Hepatocyte (in vitro differentiated cells): ENCODE data around the gene ZNF433. TPM values are rescaled to one million over a fixed set of nuclear protein-coding genes. Genes with fewer than 3 reads are reported as not detected.

Experiments used
- DNase-seq: peaks from one replicate; pipeline ENCODE4 v3.0.0-alpha.2; 2016; ENCODE audit warnings: low spot score
- H2AFZ ChIP-seq: fragments of 200-600 bp; sonication (generic); 2 replicates; pipeline ENCODE4 v1.6.0; 2016; ENCODE audit warnings: antibody characterized with exemption, mild to moderate bottlenecking
- H3K27ac ChIP-seq: fragments of 200-600 bp; sonication (generic); 2 replicates; pipeline ENCODE4 v1.5.1; 2016; ENCODE audit warnings: mild to moderate bottlenecking
- H3K27me3 ChIP-seq: fragments of 200-600 bp; sonication (generic); 2 replicates; pipeline ENCODE4 v1.6.1; 2016
- H3K36me3 ChIP-seq: fragments of 200-600 bp; sonication (generic); replicated peaks from 2 replicates; pipeline ENCODE4 v1.5.1; 2016; ENCODE audit warnings: low read depth; ENCODE audit not compliant: insufficient read depth
- H3K4me1 ChIP-seq: fragments of 200-600 bp; sonication (generic); 2 replicates; pipeline ENCODE4 v1.5.1; 2016; ENCODE audit warnings: mild to moderate bottlenecking, moderate library complexity; ENCODE audit not compliant: insufficient read depth
- H3K4me2 ChIP-seq: fragments of 200-600 bp; sonication (generic); 2 replicates; pipeline ENCODE4 v1.6.0; 2016
- H3K4me3 ChIP-seq: fragments of 200-600 bp; sonication (generic); 2 replicates; pipeline ENCODE4 v1.5.1; 2016; ENCODE audit warnings: mild to moderate bottlenecking
- H3K79me2 ChIP-seq: fragments of 200-600 bp; sonication (generic); 2 replicates; pipeline ENCODE4 v1.6.0; 2017; ENCODE audit warnings: mild to moderate bottlenecking
- H3K9me2 ChIP-seq: fragments of 200-600 bp; sonication (generic); replicated peaks from 2 replicates; pipeline ENCODE4 v1.6.0; 2017; ENCODE audit warnings: mild to moderate bottlenecking; ENCODE audit not compliant: insufficient read depth
- H3K9me3 ChIP-seq: fragments of 200-600 bp; sonication (generic); 2 replicates; pipeline ENCODE4 v1.5.1; 2016; ENCODE audit warnings: low read depth, mild to moderate bottlenecking
- H4K20me1 ChIP-seq: fragments of 200-600 bp; sonication (generic); 2 replicates; pipeline ENCODE4 v1.6.0; 2016; ENCODE audit warnings: mild to moderate bottlenecking; ENCODE audit not compliant: insufficient read depth, poor library complexity, severe bottlenecking
- CTCF ChIP-seq: fragments of 200-600 bp; sonication (generic); IDR thresholded peaks from 2 replicates; pipeline ENCODE4 v1.5.1; 2016; ENCODE audit warnings: antibody characterized with exemption, mild to moderate bottlenecking; ENCODE audit not compliant: poor library complexity
- EZH2 ChIP-seq: fragments of 200-600 bp; sonication (generic); IDR thresholded peaks from 2 replicates; pipeline ENCODE4 v1.6.1; 2016; ENCODE audit warnings: antibody characterized with exemption, mild to moderate bottlenecking, borderline replicate concordance
- EZH2phosphoT487 ChIP-seq: fragments of 200-600 bp; sonication (generic); IDR thresholded peaks from one replicate; pipeline ENCODE4 v1.6.1; 2018; ENCODE audit warnings: antibody characterized with exemption, mild to moderate bottlenecking, low read depth, moderate library complexity; ENCODE audit not compliant: unreplicated experiment, severe bottlenecking
- WGBS: methylation state at CpG from one replicate; pipeline ENCODE4 v1.1.6; 2016; ENCODE audit warnings: low lambda C conversion rate; ENCODE audit errors: missing lambda C conversion rate; 5-methylcytosine and 5-hydroxymethylcytosine counted together
- polyA plus RNA-seq: library from polyadenylated mRNA; unstranded; fragments of >200 nt; fragmentation: Nextera tagmentation; extraction: Ambion mirVana; gene quantifications from 2 replicates; pipeline ENCODE4 v1.2.1, GENCODE V29; 2016
- total RNA-seq: library from RNA; depleted of rRNA; stranded (reverse); fragments of >200 nt; gene quantifications from 2 replicates; pipeline ENCODE4 v1.2.3, GENCODE V29; 2014

Gene ZNF433
- total and polyA plus RNA-seq, 2 experiments from 2014 or later: 6.1 to 9.0 TPM

GRCh38 chr19:12075538-12076139 is 40.2 kb upstream of the ZNF433 start:
- Histone ChIP-seq H3K4me1 (no peaks in the 10 kb centered on the region), H4K20me1 (no peaks in the 10 kb centered on the region), H3K79me2 (peaks cover 25% of the 10 kb centered on the region), H3K27me3 (no peaks in the 10 kb centered on the region), H3K9me3 (peaks cover 97% of the 10 kb centered on the region), H3K27ac (no peak overlapping the region), H3K4me3 (peak overlapping the region; percentile 12), H2AFZ (no peak overlapping the region), H3K4me2 (no peak overlapping the region), H3K9me2 (no peaks in the 10 kb centered on the region), H3K36me3 (peaks cover 40% of the 10 kb centered on the region)
- DNase-seq: no peak
- 99% methylated on average over 3 of the region's 3 CpGs for WGBS
- TF ChIP-seq CTCF: no peak
- TF ChIP-seq EZH2phosphoT487: no peak
- no peak for TF ChIP-seq EZH2

GRCh38 chr19:12064590-12065538 is 29.4 kb upstream of the ZNF433 start, which contains the start of gene ZNF844:
TSS of gene ZNF844 (plus strand) at chr19:12064731. CDS start at chr19:12064874, 143 bp downstream.
- peak; percentile 96 for DNase-seq
- H3K36me3 ChIP-seq: peaks cover 6% of the 10 kb centered on the region
- no peaks in the 10 kb centered on the region for H3K27me3 ChIP-seq
- TF ChIP-seq EZH2phosphoT487: no peak
- no peak for TF ChIP-seq CTCF
- TF ChIP-seq EZH2: no peak
- H2AFZ ChIP-seq: peak within 1 kb of the TSS; percentile 62
- H3K27ac ChIP-seq: peak within 1 kb of the TSS; percentile 98
- 4% methylated on average over 63 of the region's 66 CpGs for WGBS
- H3K9me2 ChIP-seq: no peaks in the 10 kb centered on the region
- H3K9me3 ChIP-seq: peaks cover 19% of the 10 kb centered on the region
- peaks cover 7% of the 10 kb centered on the region for H3K4me1 ChIP-seq
- H3K4me3 ChIP-seq: peak within 1 kb of the TSS; percentile 76
- peak within 1 kb of the TSS; percentile 90 for H3K4me2 ChIP-seq
- peaks cover 43% of the 10 kb centered on the region for H3K79me2 ChIP-seq
- H4K20me1 ChIP-seq: no peaks in the 10 kb centered on the region

- Histone ChIP-seq H2AFZ (no peak overlapping the region), H3K4me1 (peaks cover 5% of the 10 kb centered on the region), H3K9me2 (no peaks in the 10 kb centered on the region), H3K79me2 (no peaks in the 10 kb centered on the region), H3K4me3 (no peak overlapping the region), H3K27me3 (no peaks in the 10 kb centered on the region), H3K27ac (no peak overlapping the region), H3K36me3 (no peaks in the 10 kb centered on the region), H4K20me1 (no peaks in the 10 kb centered on the region), H3K9me3 (no peaks in the 10 kb centered on the region), H3K4me2 (no peak overlapping the region)
- 76% methylated on average over 5 of the region's 5 CpGs for WGBS
- TF ChIP-seq EZH2: no peak
- TF ChIP-seq EZH2phosphoT487: no peak
- no peak for TF ChIP-seq CTCF
- DNase-seq: no peak
These were observed 20.3 kb upstream of the ZNF433 start for GRCh38 chr19:12055784-12056183.
